ENCODE measurements around the gene HIVEP1. TPM values are rescaled to one million over a fixed set of nuclear protein-coding genes. Genes with fewer than 3 reads are reported as not detected.
A peak's percentile ranks its signal among the peaks of the same experiment; 100 is the strongest.

Gene HIVEP1
- total RNA-seq, 1 experiment from 2014 or later: 8.3 TPM

DNA sequence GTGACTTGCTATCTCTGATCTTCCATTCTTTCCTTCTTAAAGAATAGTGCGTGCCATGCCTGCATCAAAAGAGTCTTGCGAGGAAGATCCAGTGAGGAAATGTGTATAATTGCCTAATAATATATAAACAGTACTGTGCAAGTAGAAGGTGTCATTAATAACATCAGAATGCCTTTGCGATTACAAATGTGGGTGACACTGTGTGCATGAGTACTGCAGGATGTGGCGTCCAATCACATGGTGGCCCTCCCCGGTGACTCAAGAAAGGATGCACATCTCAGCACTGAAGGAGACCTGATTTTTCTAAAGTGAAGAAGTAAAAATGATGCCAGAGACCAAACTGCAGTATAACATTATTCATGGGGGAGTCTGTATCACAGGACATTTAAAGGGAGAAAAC, 170.6 kb downstream of the HIVEP1 start:
- DNase-seq (ENCODE audit: low read depth): peak; percentile 30

GRCh38 chr6:12185081-12185673, 173.1 kb downstream of the HIVEP1 start:
- DNase-seq (ENCODE audit: low read depth): no peak

DNA sequence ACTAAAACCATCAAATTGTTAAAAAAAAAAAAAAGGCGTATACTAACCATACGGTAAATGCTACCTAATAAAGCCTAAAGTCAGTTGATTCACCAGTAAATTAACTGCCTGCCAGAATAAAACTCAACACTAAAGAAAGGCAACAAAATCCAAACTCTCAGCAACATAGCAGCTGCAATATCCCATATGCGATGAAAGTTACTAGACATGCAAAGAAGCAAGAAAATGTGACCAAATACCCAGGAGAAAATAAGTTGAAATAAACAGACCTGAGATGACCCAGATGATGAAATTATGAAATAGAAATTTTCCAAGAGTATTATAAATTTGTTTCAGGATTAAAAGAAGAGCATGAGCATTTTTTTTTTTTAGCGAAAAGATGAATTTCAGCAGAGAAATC, 174.4 kb downstream of the HIVEP1 start:
- no peak for DNase-seq (ENCODE audit: low read depth)

DNA sequence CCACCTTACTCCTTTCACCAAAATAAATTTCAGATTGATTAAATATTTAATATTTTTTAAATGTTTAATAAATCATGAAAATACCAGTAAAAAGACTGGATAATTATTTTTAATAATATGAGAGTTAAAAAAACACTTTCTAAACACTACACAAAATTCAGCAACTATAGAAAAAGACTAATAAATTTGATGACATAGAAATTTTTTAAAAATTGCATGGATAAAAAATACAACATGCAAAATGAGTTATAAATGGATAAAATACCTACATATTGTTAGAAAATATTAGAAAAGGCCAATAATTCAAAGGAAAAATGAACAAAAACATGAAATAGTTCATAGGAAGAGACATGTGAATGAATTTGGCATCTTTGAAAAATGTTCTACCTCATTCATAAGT, 177.0 kb downstream of the HIVEP1 start:
- DNase-seq (ENCODE audit: low read depth): no peak

DNA sequence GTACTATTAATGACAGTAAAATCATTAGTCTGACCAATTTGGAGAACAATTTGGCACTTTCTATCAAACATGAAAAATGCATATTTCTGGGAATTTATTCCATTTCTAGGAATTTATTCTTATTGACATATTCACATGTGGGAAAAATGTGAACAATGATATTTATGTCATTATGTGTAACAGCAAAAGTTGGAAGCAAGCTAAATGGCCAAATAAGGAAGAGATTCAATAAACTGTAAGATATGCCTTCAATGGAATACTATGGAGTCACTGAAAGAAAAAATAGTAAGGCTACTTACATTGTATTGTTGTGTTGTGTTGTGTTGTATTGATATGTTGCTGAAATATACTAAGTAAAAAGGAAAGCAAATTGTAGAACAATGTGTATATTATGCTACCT, 177.5 kb downstream of the HIVEP1 start:
- no peak for DNase-seq (ENCODE audit: low read depth)

DNA sequence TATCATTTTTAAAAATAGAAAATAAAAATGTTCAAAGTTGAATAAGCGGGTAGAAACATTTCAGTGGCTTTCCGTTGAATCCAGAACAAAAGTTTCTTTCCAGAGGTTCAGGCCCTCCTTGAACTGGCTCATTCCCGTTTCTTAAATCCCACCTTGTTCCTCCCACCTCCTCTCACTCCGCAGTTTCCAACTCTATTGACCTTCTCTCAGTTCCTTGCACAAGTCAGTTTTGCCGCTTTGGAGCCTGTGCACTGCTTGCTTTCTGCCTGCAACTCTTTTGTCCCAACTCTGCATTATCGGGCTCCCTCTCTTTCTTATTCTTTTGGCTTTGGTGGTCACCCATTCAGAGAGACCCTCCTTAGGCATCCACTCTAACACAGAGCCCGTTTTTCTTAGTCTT, 178.1 kb downstream of the HIVEP1 start:
- no peak for DNase-seq (ENCODE audit: low read depth)

DNA sequence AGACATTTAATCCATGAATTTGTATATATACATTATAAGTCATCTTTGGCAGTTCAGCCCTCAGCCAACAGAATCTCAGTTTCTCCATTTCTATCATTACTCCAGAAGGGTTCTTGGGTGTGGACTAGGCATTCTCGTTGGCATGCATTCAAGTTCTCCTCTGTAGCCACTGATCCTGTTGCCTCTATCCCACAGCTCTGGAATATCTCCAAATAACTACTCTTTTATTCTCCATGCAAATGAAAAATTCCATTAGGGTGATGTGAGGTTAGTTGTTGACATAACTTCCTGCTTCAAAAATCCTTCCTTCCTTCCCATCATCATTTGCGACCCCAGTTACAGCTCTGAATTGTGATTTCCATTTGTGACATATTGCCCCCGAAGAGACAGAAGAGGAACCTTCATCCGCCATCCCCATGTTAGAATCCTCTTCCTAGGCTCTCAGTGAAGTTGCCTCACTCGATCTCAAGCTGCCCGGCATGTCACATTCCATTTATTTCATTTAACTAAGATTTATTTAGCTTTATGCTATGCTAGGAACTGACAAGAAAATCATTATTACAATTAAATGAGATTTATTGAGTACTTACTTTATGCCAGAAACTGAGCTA, 184.3 kb downstream of the HIVEP1 start:
- peak; percentile 80 for DNase-seq (ENCODE audit: low read depth)

- DNase-seq (ENCODE audit: low read depth): no peak
These were observed 186.7 kb downstream of the HIVEP1 start for GRCh38 chr6:12198851-12199250.

DNA sequence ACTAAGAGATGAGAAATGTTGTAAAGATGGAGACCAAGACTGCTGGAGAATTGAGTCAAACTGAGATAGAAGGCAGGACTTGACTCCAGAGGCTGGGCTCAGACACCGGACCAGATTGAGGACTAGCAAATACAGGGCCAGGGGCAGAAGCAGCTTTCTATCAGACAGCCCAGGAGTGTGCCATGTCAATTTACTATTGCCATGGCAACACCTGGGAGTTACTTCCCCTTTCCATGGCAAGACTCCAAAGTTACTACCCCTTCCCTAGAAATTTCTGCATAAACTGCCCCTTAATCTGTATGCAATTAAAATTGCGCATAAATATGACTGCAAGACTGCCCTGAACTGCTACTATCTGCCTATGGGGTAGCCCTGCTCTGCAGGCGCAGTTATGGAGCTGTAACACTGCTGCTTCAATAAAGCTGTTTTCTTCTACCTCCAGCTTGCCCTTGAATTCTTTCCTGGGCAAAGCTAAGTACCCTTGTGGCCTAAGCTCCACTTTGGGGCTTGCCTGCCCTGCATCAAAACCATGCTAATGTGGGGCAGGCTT, 188.0 kb downstream of the HIVEP1 start:
- DNase-seq (ENCODE audit: low read depth): no peak

DNA sequence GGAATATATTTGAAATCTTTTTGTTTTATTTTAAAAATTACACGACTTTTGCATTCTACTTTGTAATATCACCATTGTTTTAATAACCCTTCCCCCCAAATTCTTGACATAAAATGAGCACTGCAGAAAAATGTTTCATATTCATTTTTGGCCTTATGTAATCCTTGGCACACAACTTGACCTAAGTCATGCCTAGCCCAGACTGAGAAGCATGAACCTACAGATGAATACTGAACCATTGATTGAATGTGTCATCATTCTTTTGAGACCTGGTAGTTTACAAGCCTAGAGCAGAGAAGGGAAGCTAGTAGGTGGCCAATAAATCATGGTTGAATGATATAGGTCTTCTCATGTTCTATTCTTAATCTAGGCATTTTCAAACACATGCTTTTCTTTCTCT, 188.6 kb downstream of the HIVEP1 start:
- DNase-seq (ENCODE audit: low read depth): no peak

DNA sequence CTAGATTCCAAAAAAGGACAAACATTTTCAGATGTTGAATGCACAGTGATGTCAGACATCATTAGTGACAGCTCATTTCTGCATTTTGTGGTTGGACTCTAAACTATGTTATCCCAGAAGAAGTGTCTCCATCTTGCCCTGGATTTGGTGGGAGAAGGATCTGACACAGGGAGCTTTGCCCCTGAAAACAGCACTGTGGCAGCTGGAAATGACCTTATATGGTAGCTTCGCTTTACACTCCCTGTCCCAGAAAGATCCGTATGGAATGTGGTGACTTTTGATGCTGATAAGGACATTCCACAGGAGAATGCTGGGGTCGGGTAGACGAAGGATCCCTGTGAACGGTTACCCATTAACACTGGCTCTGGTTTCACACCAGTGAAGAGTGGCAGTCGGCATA, 190.9 kb downstream of the HIVEP1 start:
- DNase-seq (ENCODE audit: low read depth): no peak

GRCh38 chr6:12208190-12208589, 196.1 kb downstream of the HIVEP1 start:
- DNase-seq (ENCODE audit: low read depth): peak; percentile 87

GRCh38 chr6:12208673-12209072, 196.6 kb downstream of the HIVEP1 start:
- no peak for DNase-seq (ENCODE audit: low read depth)

Other genes with a start within 250 kb of the HIVEP1 start
- 6.5 and 11.6 TPM in 2 replicates for gene ADTRP, start 233.5 kb upstream of the HIVEP1 start, total RNA-seq (2014; rRNA removed; shearing (Covaris generic))